Measurements from ENCODE around the gene CAPG. TPM values are rescaled to one million over a fixed set of nuclear protein-coding genes. Genes with fewer than 3 reads are reported as not detected.

The CAPG gene
- total and polyA plus RNA-seq, 9 of the 15 experiments (the other 6 are each of a cell fraction or from before 2014, with no cell fraction given) = 10.6 to 90.4 (median 56.0) TPM

- TF ChIP-seq, protein P1, sequence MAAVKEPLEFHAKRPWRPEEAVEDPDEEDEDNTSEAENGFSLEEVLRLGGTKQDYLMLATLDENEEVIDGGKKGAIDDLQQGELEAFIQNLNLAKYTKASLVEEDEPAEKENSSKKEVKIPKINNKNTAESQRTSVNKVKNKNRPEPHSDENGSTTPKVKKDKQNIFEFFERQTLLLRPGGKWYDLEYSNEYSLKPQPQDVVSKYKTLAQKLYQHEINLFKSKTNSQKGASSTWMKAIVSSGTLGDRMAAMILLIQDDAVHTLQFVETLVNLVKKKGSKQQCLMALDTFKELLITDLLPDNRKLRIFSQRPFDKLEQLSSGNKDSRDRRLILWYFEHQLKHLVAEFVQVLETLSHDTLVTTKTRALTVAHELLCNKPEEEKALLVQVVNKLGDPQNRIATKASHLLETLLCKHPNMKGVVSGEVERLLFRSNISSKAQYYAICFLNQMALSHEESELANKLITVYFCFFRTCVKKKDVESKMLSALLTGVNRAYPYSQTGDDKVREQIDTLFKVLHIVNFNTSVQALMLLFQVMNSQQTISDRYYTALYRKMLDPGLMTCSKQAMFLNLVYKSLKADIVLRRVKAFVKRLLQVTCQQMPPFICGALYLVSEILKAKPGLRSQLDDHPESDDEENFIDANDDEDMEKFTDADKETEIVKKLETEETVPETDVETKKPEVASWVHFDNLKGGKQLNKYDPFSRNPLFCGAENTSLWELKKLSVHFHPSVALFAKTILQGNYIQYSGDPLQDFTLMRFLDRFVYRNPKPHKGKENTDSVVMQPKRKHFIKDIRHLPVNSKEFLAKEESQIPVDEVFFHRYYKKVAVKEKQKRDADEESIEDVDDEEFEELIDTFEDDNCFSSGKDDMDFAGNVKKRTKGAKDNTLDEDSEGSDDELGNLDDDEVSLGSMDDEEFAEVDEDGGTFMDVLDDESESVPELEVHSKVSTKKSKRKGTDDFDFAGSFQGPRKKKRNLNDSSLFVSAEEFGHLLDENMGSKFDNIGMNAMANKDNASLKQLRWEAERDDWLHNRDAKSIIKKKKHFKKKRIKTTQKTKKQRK (IDR thresholded peaks at IDR 0.05; ENCODE audit: borderline replicate concordance, low read depth, low read length) = no peak
- peak; percentile 95 for TF ChIP-seq BRD9 (IDR thresholded peaks at IDR 0.05; ENCODE audit: low read depth, partially characterized antibody)
- peak; percentile 11; the same call in 1 of the 2 replicates for TF ChIP-seq MAFK (IDR thresholded peaks at IDR 0.05; ENCODE audit: low read length)
- no peak for TF ChIP-seq NCOA2 (IDR thresholded peaks at IDR 0.05; ENCODE audit: partially characterized antibody in 2 of 2)
- TF ChIP-seq NR2C1 (IDR thresholded peaks at IDR 0.05) = no peak; the same call in 1 of the 2 replicates
- TF ChIP-seq NR2C1 (tag; IDR thresholded peaks at IDR 0.05) = peak; percentile 44; the same call in 1 of the 2 replicates
- peak; percentile 31; the same call in 1 of the 2 replicates for TF ChIP-seq NCOR1 (IDR thresholded peaks at IDR 0.05)
- no peak for TF ChIP-seq XRCC3 (IDR thresholded peaks at IDR 0.05)
- TF ChIP-seq ZNF408 (CRISPR knock-in tag; IDR thresholded peaks at IDR 0.05; ENCODE audit: low read depth) = no peak
- no peak for TF ChIP-seq DLX4 (CRISPR knock-in tag; IDR thresholded peaks at IDR 0.05)
- TF ChIP-seq E2F6 (IDR thresholded peaks at IDR 0.05; ENCODE audit: borderline replicate concordance in 1 of 2, extremely low read depth in 1 of 2, insufficient read depth in 1 of 2, insufficient read length in 1 of 2, low read depth in 1 of 2, low read length in 1 of 2, poor library complexity in 1 of 2, severe bottlenecking in 1 of 2) = no peak
- no peak for TF ChIP-seq CHD1 (IDR thresholded peaks at IDR 0.05; ENCODE audit: low read length)
- no peak for TF ChIP-seq CBFA2T2 (conservative IDR thresholded peaks at IDR 0.05)
- TF ChIP-seq CUX1 (CRISPR knock-in tag; IDR thresholded peaks at IDR 0.05) = 0 out of 2 replicates have a peak, but pooled peaks have one; percentile 60
Observed at GRCh38 chr2:85420536-85421259, 10.5 kb upstream of the CAPG start (continued).
